Measurements from ENCODE around the gene TEKT2.
A peak's percentile ranks its signal among the peaks of the same experiment; 100 is the strongest.

The TEKT2 gene

DNA sequence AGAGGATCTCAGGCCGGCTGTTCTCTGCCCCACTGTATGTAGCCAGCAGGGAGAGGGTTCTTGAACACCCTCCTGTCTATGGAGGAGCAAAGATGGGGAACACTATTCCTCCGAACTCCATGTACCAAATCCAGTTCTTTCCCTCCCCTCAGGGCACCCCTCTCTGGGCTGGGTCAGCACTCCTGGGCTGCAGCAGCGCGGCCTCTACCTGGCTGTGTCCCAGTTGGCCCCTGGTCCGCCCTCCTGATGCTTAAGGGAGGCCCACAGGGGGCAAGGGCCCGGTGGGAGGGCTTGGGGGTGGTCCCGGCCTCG lies 4.3 kb downstream of the TEKT2 start:
- no peak for DNase-seq

DNA sequence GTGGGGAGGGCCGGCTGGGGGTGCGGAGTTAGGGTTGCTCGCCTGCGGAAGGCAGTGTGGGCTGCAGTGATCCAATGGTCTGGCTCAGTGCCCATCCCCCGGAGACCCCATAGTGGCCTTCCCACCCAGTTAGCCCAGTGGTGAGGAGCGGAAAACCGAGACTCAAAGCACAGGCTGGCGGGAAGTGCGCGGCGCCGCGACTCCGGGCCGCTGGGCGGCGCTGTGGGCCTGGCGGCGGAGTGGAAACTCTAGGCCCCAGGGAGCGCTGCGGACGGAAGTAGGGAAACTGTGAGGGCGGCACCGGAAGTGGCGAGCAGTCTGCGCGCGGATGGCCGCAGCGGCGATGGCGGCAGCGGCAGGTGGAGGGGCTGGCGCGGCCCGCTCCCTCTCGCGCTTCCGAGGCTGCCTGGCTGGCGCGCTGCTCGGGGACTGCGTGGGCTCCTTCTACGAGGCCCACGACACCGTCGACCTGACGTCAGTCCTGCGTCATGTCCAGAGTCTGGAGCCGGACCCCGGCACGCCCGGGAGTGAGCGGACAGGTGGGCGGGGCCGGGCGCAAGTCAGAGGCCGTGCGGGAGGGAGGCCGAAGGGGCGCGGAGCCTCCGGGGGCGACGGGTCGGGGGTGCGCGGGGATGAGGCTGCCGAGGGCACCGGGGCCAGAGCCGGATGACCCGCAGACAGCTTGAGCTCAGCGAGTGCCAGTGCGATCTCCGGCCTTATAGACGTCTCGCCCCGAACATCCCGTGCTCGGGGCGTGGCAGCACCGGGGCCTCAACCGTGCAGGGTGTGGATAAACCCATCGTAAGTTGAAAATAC lies 4.9 kb downstream of the TEKT2 start, which contains the start of gene ADPRS:
ADPRS (plus strand) TSS at position 316 of the 816 bp plus-strand sequence; CDS start at position 329, 13 bp downstream.
- peak; percentile 84 for DNase-seq

DNA sequence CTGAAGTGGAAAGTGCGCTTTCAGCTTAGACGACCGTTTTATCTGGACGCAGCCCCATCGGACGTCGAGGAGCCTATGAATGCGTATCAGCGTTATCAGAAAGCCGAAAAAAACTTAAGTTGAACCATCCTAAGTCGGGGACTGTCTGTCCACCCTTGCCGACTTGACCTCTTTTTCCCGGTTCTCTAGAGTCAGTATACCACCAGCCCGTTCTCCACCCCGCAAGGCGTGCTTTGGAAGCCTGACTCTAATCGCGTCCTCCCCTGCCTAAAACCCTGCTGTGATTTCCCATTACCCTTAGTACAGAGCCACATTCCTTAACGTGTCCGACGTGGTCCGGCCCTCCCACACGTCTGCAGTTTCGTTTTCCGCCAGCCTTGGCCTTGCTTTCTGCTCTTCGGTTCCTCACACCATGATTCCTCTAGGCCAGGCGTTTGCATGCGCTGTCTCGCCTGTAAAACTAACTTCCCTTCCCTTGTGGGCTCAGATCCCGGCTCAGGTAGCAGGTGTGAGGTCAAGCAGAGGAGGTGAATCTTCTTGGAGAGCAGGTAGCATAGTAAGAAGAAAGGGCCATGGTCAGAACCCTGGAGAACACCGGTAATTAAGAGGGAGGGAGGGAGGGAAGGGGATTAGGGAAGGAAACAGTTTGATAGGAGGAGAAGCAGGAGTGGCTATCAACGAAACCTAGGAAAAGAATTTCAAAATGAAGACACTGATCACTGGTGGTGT lies 5.7 kb downstream of the TEKT2 start:
- DNase-seq: no peak

DNA sequence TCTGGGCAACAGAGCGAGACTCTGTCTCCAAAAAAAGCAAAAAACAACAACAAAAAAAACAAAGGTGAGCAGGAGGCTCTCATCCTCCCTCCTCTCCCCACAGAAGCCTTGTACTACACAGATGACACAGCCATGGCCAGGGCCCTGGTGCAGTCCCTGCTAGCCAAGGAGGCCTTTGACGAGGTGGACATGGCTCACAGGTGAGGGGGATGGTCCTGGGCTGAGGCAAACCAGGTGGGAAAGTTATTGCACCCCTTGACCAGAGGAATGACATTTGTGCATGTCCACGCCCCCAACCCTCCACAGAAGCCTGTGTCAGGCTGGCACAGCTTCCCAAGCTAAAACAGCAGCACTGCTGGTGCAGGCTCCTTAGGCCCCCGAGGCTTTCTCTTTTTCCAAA lies 7.2 kb downstream of the TEKT2 start:
- no peak for DNase-seq

DNA sequence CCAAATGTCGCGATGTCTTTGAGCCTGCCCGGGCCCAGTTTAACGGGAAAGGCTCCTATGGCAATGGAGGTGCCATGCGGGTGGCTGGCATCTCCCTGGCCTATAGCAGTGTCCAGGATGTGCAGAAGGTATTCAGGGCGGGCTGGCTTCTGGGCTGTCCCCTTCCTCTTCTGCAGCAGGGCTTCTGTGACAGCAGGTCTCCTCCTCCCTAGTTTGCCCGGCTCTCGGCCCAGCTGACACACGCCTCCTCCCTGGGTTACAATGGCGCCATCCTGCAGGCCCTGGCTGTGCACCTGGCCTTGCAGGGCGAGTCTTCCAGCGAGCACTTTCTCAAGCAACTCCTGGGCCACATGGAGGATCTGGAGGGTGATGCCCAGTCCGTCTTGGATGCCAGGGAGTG lies 7.8 kb downstream of the TEKT2 start:
- no peak for DNase-seq

DNA sequence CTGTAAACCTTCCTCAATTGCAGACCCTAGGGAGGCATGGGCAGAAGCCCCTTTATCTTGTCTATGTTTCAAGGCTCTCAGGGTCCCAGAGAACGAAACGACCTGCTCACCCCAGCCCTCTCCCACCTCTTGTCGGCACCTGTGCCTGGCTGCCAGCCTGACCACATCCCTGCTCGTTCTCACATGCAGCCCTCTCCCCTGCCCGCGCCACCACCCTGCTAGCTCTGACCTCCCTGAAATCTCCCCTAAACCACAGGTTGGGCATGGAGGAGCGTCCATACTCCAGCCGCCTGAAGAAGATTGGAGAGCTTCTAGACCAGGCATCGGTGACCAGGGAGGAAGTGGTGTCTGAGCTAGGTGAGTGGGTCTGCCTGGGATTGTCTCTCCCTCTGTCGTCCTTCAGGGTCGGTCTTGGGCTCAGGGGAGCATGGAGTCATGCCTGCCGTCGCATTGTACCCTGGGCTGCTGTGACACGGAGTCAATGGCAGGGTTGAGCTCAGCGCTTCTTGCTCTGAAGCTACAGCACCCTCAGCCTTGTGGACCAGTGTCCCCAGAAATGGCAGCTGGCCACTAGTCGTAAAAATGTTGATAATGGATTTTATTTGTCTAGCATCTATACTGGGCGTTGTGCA lies 8.4 kb downstream of the TEKT2 start:
- no peak for DNase-seq

DNA sequence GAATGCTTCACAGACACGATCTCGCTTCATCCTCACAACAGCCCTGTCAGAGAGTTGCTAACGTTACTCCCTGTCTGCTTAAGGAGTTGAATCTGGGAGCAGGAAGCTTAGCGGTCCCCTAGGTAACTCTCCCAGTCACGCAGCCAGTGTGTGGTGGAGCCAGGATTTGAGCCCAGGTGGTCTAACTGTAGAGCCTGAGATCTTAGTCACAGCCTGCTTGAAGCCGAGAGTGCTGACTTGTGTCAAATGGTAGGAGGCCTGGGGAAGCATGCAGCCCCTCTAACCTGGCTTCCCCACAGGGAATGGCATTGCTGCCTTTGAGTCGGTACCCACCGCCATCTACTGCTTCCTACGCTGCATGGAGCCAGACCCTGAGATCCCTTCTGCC lies 8.9 kb downstream of the TEKT2 start:
- no peak for DNase-seq

DNA sequence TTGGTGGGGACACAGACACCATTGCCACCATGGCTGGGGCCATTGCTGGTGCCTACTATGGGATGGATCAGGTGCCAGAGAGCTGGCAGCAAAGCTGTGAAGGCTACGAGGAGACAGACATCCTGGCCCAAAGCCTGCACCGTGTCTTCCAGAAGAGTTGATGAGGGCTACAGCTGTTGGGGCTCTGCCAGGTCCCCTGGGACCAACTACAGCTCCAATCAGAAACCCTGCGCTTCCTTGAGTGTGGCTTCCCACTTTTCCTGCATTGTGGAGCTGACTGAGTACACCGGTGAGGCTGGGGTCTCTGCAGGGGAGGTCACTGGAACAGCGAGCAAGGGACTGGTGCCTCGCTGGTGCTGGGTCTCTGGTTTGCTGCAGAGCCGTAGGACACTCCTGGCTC lies 9.3 kb downstream of the TEKT2 start:
- DNase-seq: no peak

DNA sequence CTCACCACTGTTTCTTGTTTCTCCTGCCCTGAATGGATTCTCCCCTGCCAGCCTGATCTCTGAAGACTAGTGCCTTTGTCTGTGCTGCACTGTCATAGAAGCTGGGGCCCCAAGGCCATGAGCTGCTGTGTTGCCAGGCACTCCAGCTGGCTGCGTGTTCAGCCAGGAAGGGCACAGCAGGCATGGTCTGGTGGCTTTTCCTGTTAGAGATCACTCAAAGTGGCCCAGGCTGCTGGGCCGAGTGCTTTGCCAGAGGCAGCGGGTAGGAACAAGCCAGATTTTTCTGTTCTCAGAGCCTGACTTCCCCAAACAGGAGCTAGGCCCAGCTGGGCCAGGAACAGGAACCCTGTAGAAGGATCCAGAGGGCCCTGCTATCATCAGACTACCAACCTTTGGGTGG lies 10.0 kb downstream of the TEKT2 start:
- DNase-seq: no peak

DNA sequence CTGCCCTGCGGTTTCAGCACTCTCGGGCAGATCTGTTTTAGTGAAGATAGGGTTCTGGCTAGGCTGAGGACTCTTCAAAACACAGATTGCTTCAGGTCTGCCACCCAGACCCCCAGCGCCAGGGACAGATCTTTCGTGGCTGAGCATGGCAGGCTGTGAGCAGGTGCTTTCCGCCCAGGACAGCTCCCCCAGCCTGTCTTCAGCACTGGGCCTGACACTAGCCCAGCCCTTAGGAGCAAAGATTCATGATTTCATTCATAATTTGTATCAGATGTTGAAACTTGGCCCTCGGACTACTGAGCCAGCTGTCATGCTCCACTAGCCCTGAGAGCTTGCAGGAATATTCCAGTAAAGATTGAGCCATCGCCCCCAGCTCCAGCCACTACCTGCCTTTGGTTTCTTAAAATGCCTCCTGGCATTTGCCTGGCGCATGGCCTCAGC lies 10.7 kb downstream of the TEKT2 start:
- no peak for DNase-seq

DNA sequence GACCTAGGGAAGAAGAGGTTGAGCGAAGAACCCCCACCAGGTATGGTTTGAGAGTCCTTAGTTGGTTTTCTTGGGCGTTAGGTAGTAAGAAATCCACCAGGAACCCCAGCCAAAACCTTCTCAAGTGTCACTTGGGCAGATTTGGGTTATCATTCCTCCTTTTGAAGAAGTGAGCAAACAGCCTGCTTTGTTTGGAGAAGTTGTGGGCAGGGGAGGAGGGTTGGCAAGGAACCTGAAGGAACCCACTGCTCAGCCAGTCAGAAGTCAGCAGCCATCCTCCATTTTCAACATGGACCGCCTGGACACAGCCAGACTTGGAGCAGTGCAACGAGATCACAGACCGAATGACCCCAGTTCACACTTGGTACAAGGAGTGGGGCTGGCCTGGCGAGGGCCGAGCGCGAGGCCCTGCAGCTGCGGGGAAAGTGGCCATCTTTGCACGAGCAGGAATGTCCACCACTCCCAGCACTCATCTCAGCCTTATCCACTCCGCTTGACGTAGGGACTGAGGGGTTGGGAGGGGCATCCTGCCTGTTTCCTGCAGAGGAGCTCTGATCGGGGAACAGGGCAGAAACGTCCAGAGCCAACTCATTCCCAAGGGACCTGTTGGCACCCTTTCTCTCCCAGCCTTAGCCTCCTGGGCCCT lies 12.0 kb downstream of the TEKT2 start:
- no peak for DNase-seq

DNA sequence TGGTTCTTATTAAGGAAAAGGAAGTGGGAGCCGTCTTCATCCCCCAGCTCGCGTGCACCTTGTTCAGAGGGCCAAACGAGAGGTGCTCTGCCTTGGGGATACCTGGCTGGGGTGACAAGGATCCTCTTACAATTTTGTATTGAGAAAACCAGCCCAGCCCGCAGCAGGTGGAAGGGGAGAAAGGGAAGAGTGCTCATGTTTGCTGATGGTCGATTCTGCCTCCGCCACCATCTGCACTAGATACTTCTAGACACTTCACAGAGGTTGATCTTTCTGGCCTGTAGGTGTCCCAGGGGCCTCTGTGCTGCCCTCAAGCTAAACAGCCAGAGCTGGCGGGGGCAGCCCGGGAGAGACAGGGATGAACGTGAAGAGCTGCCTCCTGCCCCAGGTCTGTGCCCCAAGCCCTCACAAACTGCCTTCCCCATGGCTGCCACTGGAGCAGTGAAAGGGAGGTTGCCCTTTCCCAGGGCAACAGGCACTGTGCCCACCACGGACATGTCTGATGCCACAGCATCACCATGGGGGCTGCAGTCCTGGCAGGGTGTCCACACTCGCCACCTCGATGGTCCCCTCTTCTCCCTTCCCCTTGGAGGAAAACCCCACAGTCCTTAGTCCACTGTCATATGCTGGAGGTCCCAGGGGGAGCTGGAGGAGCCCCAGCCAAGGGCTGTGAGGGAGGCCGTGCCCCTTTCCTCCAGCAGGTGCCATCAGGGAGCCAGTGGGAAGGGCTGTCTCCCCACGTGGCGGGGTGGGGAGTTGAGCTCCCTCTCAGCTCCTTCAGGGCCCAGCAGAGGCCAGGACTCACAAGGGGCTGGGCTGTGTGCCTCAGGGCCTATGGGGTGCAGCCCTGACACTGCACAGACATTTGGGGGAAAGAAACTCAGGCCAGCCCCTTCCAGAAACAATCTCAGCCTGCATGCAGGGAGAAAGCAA lies 12.9 kb downstream of the TEKT2 start:
- no peak for DNase-seq

DNA sequence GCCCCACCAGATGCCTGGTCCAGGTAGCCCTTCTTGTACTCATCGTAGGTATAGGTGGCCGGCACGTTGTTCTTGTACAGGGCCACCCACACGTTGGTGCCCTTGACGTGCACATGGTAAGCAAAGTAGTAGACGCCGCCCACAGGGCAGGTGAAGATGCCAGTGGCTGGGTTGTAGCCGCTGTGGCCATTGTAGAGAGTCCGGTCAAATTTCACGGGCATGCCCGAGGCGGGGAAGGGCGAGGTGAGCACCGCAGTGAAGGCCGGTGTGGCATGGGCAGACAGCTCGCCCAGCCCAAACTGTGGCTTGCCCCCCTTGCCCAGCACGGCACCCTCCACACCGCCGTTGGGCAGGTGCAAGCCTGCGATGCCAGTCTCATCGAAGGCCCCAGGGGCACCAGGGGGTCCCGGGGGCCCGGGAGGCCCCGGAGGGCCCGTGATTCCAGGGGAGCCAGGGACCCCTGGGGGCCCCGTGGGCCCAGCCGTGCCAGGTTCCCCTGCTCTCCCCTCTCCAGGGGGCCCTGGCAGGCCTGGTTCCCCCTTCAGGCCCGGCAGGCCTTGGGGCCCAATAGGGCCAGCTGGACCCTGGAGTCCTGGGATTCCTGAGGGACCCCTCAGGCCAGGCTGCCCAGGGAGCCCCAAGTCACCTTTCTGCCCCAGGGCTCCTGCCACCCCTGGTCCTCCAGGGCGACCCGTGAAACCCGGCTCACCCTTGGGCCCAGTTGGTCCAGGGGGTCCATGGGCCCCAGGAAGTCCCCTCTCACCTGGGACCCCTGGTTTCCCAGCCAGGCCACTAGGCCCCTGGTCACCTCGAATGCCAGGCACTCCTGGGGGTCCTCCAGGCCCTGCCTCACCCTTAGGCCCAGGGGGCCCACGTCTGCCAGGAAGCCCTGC lies 14.0 kb downstream of the TEKT2 start:
- no peak for DNase-seq

DNA sequence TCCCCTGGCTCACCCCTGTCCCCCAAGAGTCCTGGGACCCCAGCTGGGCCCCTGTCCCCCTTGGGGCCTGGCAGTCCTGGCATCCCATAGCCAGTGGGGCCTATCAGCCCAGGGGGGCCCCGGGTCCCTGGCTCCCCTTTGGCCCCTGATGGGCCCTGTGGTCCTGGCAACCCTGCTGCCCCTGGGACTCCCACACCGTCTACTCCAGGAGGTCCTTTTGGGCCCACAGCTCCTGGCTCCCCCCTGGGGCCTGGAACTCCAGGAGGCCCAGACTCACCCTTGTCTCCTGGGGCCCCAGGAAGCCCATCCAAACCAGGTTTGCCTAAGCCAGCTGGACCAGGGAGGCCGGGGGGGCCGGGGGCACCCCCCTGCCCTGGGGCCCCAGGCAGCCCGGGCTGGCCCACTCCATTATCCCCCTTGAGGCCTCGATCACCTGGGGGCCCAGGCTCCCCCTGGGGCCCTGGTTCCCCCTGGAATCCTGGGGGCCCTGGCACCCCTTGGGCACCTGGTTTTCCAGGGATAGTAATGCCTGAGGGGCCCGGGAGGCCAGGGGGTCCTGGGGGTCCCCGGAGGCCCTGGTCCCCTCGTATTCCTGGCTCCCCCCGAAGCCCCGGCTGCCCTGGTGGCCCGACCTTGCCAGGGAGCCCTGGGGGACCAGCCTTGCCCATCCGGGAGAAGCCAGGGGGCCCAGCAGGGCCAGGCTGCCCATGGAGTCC lies 14.9 kb downstream of the TEKT2 start:
- no peak for DNase-seq

DNA sequence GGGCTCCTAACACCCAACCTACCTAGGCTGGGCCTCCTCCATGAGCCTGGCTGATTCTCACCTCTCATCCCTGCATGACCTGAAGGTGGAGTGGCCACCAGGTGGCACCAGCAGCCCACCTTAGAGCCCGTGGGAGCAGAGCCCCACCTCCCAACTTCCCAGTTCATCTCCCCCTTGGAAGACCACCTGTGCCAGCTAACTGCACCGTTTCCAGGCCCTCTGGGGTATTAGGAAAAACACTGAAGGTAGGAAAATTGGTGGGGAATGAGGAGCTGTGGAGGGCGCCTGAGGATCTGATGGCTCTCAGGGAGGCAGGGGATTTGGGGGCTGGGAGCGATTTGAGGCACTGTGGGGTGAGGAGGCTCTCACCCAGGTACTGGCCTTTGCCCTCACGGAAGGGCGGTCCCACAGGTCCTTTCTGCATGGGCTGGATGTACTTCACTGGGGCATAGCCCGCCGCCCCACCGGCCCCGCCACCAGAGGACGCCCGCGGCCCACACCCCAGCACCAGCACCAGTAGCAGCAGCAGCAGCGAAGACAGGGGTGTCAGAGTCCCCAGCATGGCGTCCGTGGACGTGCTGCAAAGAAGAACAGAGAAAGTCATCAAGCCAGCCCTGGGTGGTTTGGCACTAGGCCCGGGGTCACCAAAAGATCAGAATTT lies 15.9 kb downstream of the TEKT2 start:
- peak; percentile 72 for DNase-seq

DNA sequence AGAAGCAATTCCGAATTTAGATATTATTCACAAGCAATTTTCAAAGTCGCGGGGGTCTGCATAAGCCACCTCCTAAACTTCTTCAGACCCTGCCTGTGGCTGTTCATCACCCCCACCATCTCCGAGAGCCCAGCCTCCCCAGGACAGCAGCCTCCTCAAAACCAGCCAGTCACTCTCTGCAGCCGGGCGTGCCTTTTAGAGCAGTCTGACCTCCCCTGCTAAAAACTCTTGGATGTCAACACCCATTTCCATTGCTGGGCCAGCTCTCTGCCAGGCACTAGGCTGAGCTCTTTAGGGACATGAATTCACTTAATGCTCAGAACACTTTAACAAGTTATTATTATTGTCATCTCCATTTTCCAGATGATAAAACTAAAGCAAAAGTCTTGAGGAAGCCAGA lies 16.5 kb downstream of the TEKT2 start:
- DNase-seq: no peak

DNA sequence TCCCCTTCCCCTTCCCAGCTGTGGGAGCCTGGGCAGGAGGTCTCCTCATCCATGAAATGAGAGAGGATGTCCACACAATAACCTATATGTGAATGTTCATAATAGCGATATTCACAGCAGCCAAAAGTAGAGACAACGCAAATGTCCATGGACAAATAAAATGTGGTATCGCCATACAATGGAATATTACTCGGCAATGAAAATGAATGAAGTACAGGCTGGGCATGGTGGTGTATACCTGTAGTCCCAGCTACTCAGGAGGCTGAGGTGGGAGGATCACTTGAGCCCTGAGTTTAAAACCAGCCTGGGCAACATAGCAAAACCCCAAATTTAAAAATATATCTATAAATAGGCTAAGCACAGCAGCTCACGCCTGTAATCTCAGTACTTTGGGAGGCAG lies 17.7 kb downstream of the TEKT2 start:
- no peak for DNase-seq

DNA sequence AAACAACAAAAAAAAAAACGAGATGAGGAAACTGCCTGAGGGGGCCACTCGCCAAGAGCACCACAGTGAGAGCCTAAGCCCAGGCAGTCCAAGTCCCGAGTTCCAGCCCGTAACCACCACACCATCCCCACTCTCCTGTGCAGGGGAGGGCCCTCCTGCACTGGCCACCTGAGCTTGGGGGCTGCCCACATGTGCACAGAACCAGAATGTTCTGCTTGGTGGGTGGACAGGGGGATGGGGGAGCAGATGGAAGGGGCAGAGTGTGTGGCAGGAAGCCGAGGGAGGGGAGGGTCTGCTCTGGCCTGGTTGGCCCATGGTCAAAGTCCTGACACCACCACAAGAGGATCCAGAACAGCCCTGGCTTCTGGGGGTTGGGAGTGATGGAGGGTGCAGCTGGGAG lies 22.4 kb downstream of the TEKT2 start:
- DNase-seq: no peak

DNA sequence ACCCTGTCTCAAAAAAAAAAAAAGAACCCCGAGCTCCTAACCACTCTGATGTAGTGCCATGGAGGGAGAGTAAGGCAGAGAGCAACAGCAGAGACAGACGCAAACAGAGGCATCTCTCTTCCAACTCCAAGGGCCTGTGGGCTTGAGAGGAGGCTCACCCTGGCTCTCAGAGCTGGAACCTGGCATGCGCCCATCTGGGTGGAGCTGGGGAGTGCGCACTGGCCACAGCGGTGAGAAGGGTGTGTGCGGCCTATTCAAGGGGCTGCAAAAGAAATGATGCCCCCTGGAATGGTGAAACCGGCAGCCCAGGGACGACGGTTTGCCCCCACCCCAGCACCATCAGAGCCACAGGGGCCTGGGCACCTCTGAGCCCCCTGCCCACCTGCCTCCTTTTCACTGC lies 23.5 kb downstream of the TEKT2 start:
- no peak for DNase-seq

DNA sequence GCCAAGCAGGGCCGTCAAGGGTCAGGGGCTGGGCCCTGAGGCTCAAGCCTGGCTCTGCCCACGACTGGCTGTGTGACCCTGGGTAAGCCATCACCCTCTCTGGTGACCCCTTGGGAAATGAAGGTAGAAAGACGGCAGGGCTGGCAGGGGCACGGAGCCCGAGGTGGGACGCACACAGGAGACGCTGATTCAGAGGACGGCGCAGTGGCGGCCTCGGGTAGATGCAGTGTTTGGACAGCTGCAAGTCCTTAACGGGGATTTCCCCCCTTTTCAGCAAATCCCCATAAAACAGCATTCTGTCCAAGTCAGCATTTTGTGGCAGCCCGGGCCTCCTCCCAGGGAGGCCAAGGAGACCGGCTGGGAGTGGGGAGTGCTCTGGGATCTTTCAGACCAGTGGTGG lies 24.4 kb downstream of the TEKT2 start:
- DNase-seq: no peak

All from effector CD4-positive, alpha-beta T cell (primary cell).